K562 (cell line): Measurements from ENCODE around the gene MEPE.

Source experiments
- CTCF ChIP-seq, 3 experiments: IDR thresholded peaks in 2 of 3; conservative IDR thresholded peaks in 1 of 3; 2 replicates each; pipeline ENCODE4 v1.5.1; 2011 to 2012; ENCODE audit warnings: low read length in 3 of 3, mild to moderate bottlenecking in 3 of 3, control low read depth in 2 of 3, improper control_type of control experiment in 1 of 3, inconsistent platforms in 1 of 3, low read depth in 1 of 3, mixed read lengths in 1 of 3, moderate library complexity in 1 of 3; ENCODE audit not compliant: insufficient read depth in 2 of 3
- PHF8 ChIP-seq: fragments of 200-600 bp; sonication (generic); IDR thresholded peaks from 2 replicates; pipeline ENCODE4 v1.6.1; 2012; ENCODE audit warnings: mixed run types, mild to moderate bottlenecking, inconsistent platforms, low read length, moderate library complexity, borderline replicate concordance
- STAG1 ChIP-seq: sonication (generic); formaldehyde crosslinking; IDR thresholded peaks from 2 replicates; pipeline ENCODE4 v1.5.0; 2020; ENCODE audit warnings: missing genetic modification reagents, borderline replicate concordance
- ZBTB33 ChIP-seq: sonication (generic); formaldehyde crosslinking; IDR thresholded peaks from 2 replicates; pipeline ENCODE4 v1.8.1; 2023; ENCODE audit warnings: mild to moderate bottlenecking, missing genetic modification reagents

- no peak for TF ChIP-seq ZBTB33 (CRISPR knock-in tag)
- TF ChIP-seq CTCF (IDR thresholded peaks at IDR 0.05 in 2 of 3, conservative IDR thresholded peaks at IDR 0.05 in 1 of 3; ENCODE audit: insufficient read depth in 2 of 3, low read depth in 1 of 3, low read length in 3 of 3) = no peak
- TF ChIP-seq STAG1 (CRISPR knock-in tag) = no peak
- TF ChIP-seq PHF8 = no peak
These were observed 16.8 kb downstream of the MEPE start for GRCh38 chr4:87849612-87850011.
